H1 (cell line): ENCODE measurements around the gene ADARB2. TPM values are rescaled to one million over a fixed set of nuclear protein-coding genes. Genes with fewer than 3 reads are reported as not detected.

Experiments
- BRCA1 ChIP-seq: IDR thresholded peaks from 2 replicates; pipeline ENCODE4 v1.6.1; 2012; ENCODE audit warnings: low read depth, low read length, improper control_type of control experiment
- CHD7 ChIP-seq: fragments of 300-600 bp; sonication (generic); IDR thresholded peaks from 2 replicates; pipeline ENCODE4 v1.7.1; 2012; ENCODE audit warnings: low read length, moderate library complexity, mild to moderate bottlenecking, inconsistent platforms; ENCODE audit not compliant: insufficient replicate concordance
- CREB1 ChIP-seq: IDR thresholded peaks from 2 replicates; pipeline ENCODE4 v1.6.1; 2012; ENCODE audit warnings: inconsistent platforms
- CTCF ChIP-seq, 3 experiments: IDR thresholded peaks; 1 replicate in 2 of 3; 2 replicates in 1 of 3; pipeline versions ENCODE4 v1.5.1 to v1.6.1; 2011; ENCODE audit warnings: low read length in 3 of 3, mild to moderate bottlenecking in 3 of 3, inconsistent platforms in 2 of 3, low read depth in 1 of 3, moderate library complexity in 1 of 3; ENCODE audit not compliant: insufficient read depth in 1 of 3; ENCODE audit errors: control extremely low read depth in 1 of 3
- RAD21 ChIP-seq, 2 experiments: IDR thresholded peaks in 1 of 2; conservative IDR thresholded peaks in 1 of 2; 2 replicates each; pipeline ENCODE4 v1.6.1; 2011; ENCODE audit warnings: low read depth in 2 of 2, low read length in 2 of 2, improper control_type of control experiment in 1 of 2, inconsistent platforms in 1 of 2, mild to moderate bottlenecking in 1 of 2, moderate library complexity in 1 of 2
- SIN3A ChIP-seq, 2 experiments: IDR thresholded peaks in 1 of 2; conservative IDR thresholded peaks in 1 of 2; 2 replicates each; pipeline ENCODE4 v1.6.1; 2011 to 2012; ENCODE audit warnings: low read length in 2 of 2, improper control_type of control experiment in 1 of 2, low read depth in 1 of 2, mild to moderate bottlenecking in 1 of 2
- polyA plus RNA-seq, 7 experiments: library from polyadenylated mRNA; depleted of rRNA in 3 of 7; stranded (reverse) in 5 of 7; unstranded in 2 of 7; fragments of >200 nt in 5 of 7; fragments of 200-250 nt in 2 of 7; gene quantifications; 1 replicate in 5 of 7; 2 replicates in 1 of 7; 4 replicates in 1 of 7; pipeline versions ENCODE4 v1.2.1 to v1.2.3, GENCODE V29; 2011 to 2013; ENCODE audit warnings: missing spikeins in 2 of 7, mixed read lengths in 2 of 7
- total RNA-seq: library from RNA; stranded (reverse); fragmentation: NEBNext Ultra II Directional; extraction: Animal tissue kit (Norgen Biotek cat#: 25700); gene quantifications from 2 replicates; pipeline ENCODE4 v1.2.1, GENCODE V29; 2021

The ADARB2 gene
- total and polyA plus RNA-seq, 2 of the 8 experiments (the other 6 are each of a cell fraction or from before 2014, with no cell fraction given): 2.2 to 2.8 TPM

GRCh38 chr10:1168763-1169162 lies 568.6 kb downstream of the ADARB2 start (continued):
- TF ChIP-seq CHD7: no peak
- TF ChIP-seq CREB1: no peak
- peak in 1 of 3 experiments; percentile 32; a peak in 1 of 4 replicates for TF ChIP-seq CTCF (IDR thresholded peaks at IDR 0.05; ENCODE audit: control extremely low read depth in 1 of 3, insufficient read depth in 1 of 3, low read depth in 1 of 3, low read length in 3 of 3)
- TF ChIP-seq RAD21 (IDR thresholded peaks at IDR 0.05 in 1 of 2, conservative IDR thresholded peaks at IDR 0.05 in 1 of 2; ENCODE audit: low read depth in 2 of 2, low read length in 2 of 2): peak in 1 of 2 experiments; percentile 35; a peak in 3 of 4 replicates
- no peak for TF ChIP-seq SIN3A (conservative IDR thresholded peaks at IDR 0.05 in 1 of 2, IDR thresholded peaks at IDR 0.05 in 1 of 2; ENCODE audit: low read depth in 1 of 2, low read length in 2 of 2)
- TF ChIP-seq BRCA1: no peak
